Left ventricle myocardium inferior (tissue), 1 donor: ENCODE measurements around the gene STMN1. TPM values are rescaled to one million over a fixed set of nuclear protein-coding genes. Genes with fewer than 3 reads are reported as not detected.

Experiments used
- DNase-seq: peaks from one replicate; pipeline ENCODE4 v3.0.0-alpha.2; 2020
- H3K27ac ChIP-seq: fragments of 200-600 bp; replicated peaks from 2 replicates; pipeline ENCODE4 v1.8.0; 2021
- H3K27me3 ChIP-seq: fragments of 200-600 bp; 2 replicates; pipeline ENCODE4 v1.8.0; 2021; ENCODE audit warnings: low read depth
- H3K36me3 ChIP-seq: fragments of 200-600 bp; 2 replicates; pipeline ENCODE4 v1.8.0; 2021
- H3K4me1 ChIP-seq: fragments of 200-600 bp; 2 replicates; pipeline ENCODE4 v1.8.0; 2021
- H3K4me3 ChIP-seq: fragments of 200-600 bp; 2 replicates; pipeline ENCODE4 v1.8.0; 2021; ENCODE audit warnings: mild to moderate bottlenecking, moderate library complexity
- H3K9me3 ChIP-seq: fragments of 200-600 bp; replicated peaks from 2 replicates; pipeline ENCODE4 v1.8.0; 2021
- CTCF ChIP-seq: fragments of 200-600 bp; IDR thresholded peaks from 2 replicates; pipeline ENCODE4 v1.8.0; 2021; ENCODE audit warnings: antibody characterized with exemption, mild to moderate bottlenecking, borderline replicate concordance
- intact Hi-C: fragments of 100-400 bp; cut with micrococcal nuclease; formaldehyde crosslinking; loops from one replicate; pipeline ENCODE4 v1.11.0; 2022
- total RNA-seq: library from RNA; stranded (reverse); fragmentation: NEBNext Ultra II Directional; extraction: Animal tissue kit (Norgen Biotek cat#: 25700); gene quantifications from one replicate; pipeline ENCODE4 v1.2.1, GENCODE V29; 2021
- donor health status: DM: no; HTN: yes; CAD: no; lungs with severe emphysema.

The STMN1 gene
- total RNA-seq, 1 donor from 2014 or later = 47.1 TPM

GRCh38 chr1:25878690-25879089, 27.5 kb downstream of the STMN1 start:
- Histone ChIP-seq H3K27ac (no peak overlapping the region), H3K9me3 (no peaks in the 10 kb centered on the region), H3K4me1 (peaks cover 21% of the 10 kb centered on the region), H3K4me3 (no peak overlapping the region), H3K36me3 (no peaks in the 10 kb centered on the region), H3K27me3 (no peaks in the 10 kb centered on the region)
- intact Hi-C loops = no loop called here
- TF ChIP-seq CTCF = no peak
- DNase-seq = no peak

GRCh38 chr1:25877155-25877554, 29.1 kb downstream of the STMN1 start:
- H3K4me3 ChIP-seq = no peak overlapping the region
- intact Hi-C loops = no loop called here
- H3K27me3 ChIP-seq = no peaks in the 10 kb centered on the region
- DNase-seq = no peak
- TF ChIP-seq CTCF = no peak
- H3K4me1 ChIP-seq = peaks cover 24% of the 10 kb centered on the region
- no peaks in the 10 kb centered on the region for H3K36me3 ChIP-seq
- H3K9me3 ChIP-seq = no peaks in the 10 kb centered on the region
- no peak overlapping the region for H3K27ac ChIP-seq

GRCh38 chr1:25876693-25877077, 29.5 kb downstream of the STMN1 start:
- no peaks in the 10 kb centered on the region for H3K36me3 ChIP-seq
- H3K27ac ChIP-seq = no peak overlapping the region
- no peak overlapping the region for H3K4me3 ChIP-seq
- H3K9me3 ChIP-seq = no peaks in the 10 kb centered on the region
- TF ChIP-seq CTCF = no peak
- no peak for DNase-seq
- intact Hi-C loops = no loop called here
- no peaks in the 10 kb centered on the region for H3K27me3 ChIP-seq
- H3K4me1 ChIP-seq = peaks cover 29% of the 10 kb centered on the region

- peak overlapping the region; percentile 74 for H3K4me3 ChIP-seq
- no peak for DNase-seq
- no peaks in the 10 kb centered on the region for H3K27me3 ChIP-seq
- peak overlapping the region; percentile 69 for H3K27ac ChIP-seq
- H3K36me3 ChIP-seq = no peaks in the 10 kb centered on the region
- TF ChIP-seq CTCF = no peak
- intact Hi-C loops = no loop called here
- H3K9me3 ChIP-seq = no peaks in the 10 kb centered on the region
- H3K4me1 ChIP-seq = peaks cover 35% of the 10 kb centered on the region
Measured at GRCh38 chr1:25875856-25876692, 30.1 kb downstream of the STMN1 start.

- peaks cover 38% of the 10 kb centered on the region for H3K4me1 ChIP-seq
- intact Hi-C loops = no loop called here
- H3K36me3 ChIP-seq = no peaks in the 10 kb centered on the region
- no peaks in the 10 kb centered on the region for H3K27me3 ChIP-seq
- peak within 1 kb of the TSS; percentile 69 for H3K27ac ChIP-seq
- DNase-seq = peak; percentile 74
- peak; percentile 9 for TF ChIP-seq CTCF
- H3K9me3 ChIP-seq = no peaks in the 10 kb centered on the region
- peak within 1 kb of the TSS; percentile 74 for H3K4me3 ChIP-seq
Measured at GRCh38 chr1:25875154-25875855, 30.9 kb downstream of the STMN1 start, which contains the start of gene PAQR7. TSS of gene PAQR7 (minus strand) at chr1:25875708. CDS start at chr1:25863839, 11,869 bp downstream.
